SK-N-MC (cell line): ENCODE measurements around the gene BRIP1.

ENCODE experiments used
- EZH2 ChIP-seq: fragments of 200-600 bp; sonication (generic); IDR thresholded peaks from one replicate; pipeline ENCODE4 v1.6.1; 2017; ENCODE audit warnings: antibody characterized with exemption
- POLR2AphosphoS5 ChIP-seq: IDR thresholded peaks from 2 replicates; pipeline ENCODE4 v1.6.1; 2012; ENCODE audit warnings: mild to moderate bottlenecking, low read depth, low read length, borderline replicate concordance

- TF ChIP-seq EZH2 (no peak), POLR2AphosphoS5 (no peak)
Measured at GRCh38 chr17:61641084-61641483, 222.2 kb downstream of the BRIP1 start.
